ENCODE results near the gene ATP8B1.

ATP8B1 gene

GRCh38 chr18:57794951-57795728, 8.0 kb downstream of the ATP8B1 start:
- ChIA-PET CTCF (no interaction called here), POLR2A (no interaction called here)
- no peak for DNase-seq (ENCODE audit: extremely low spot score)
- no peak for TF ChIP-seq CTCF (IDR thresholded peaks at IDR 0.05; ENCODE audit: control extremely low read depth, extremely low read depth, low read depth, missing control alignments)

- CTCF ChIA-PET, result interaction anchor here (1.4 kb wide), 1 partner anchor 22 kb away, joined by 3 read pairs; no protein-coding TSS in a partner anchor
- no peak for TF ChIP-seq CTCF (IDR thresholded peaks at IDR 0.05; ENCODE audit: control extremely low read depth, extremely low read depth, low read depth, missing control alignments)
These were observed 9.7 kb downstream of the ATP8B1 start for GRCh38 chr18:57793302-57793986.

GRCh38 chr18:57792631-57793301, 10.3 kb downstream of the ATP8B1 start:
- no peak for DNase-seq (ENCODE audit: extremely low spot score)
- TF ChIP-seq CTCF (IDR thresholded peaks at IDR 0.05; ENCODE audit: control extremely low read depth, extremely low read depth, low read depth, missing control alignments), result no peak
- POLR2A ChIA-PET, result no interaction called here
- CTCF ChIA-PET, result no interaction called here

More at GRCh38 chr18:57793302-57793986, 9.7 kb downstream of the ATP8B1 start:
- POLR2A ChIA-PET, result no interaction called here
- DNase-seq (ENCODE audit: extremely low spot score), result no peak

- ChIA-PET POLR2A (no interaction called here), CTCF (no interaction called here)
- no peak for DNase-seq (ENCODE audit: extremely low spot score)
- no peak for TF ChIP-seq CTCF (IDR thresholded peaks at IDR 0.05; ENCODE audit: control extremely low read depth, extremely low read depth, low read depth, missing control alignments)
These were observed 11.2 kb downstream of the ATP8B1 start for GRCh38 chr18:57791911-57792310.

GRCh38 chr18:57791192-57791591, 11.9 kb downstream of the ATP8B1 start:
- ChIA-PET POLR2A (no interaction called here), CTCF (no interaction called here)
- no peak for TF ChIP-seq CTCF (IDR thresholded peaks at IDR 0.05; ENCODE audit: control extremely low read depth, extremely low read depth, low read depth, missing control alignments)
- no peak for DNase-seq (ENCODE audit: extremely low spot score)

- ChIA-PET POLR2A (no interaction called here), CTCF (no interaction called here)
- no peak for DNase-seq (ENCODE audit: extremely low spot score)
- no peak for TF ChIP-seq CTCF (IDR thresholded peaks at IDR 0.05; ENCODE audit: control extremely low read depth, extremely low read depth, low read depth, missing control alignments)
These were observed 12.8 kb downstream of the ATP8B1 start for GRCh38 chr18:57790316-57790715.
